Neuronal stem cell (in vitro differentiated cells): ENCODE measurements around the gene RANBP3.
A peak's percentile ranks its signal among the peaks of the same experiment; 100 is the strongest.

ENCODE experiments used
- DNase-seq: peaks from one replicate; pipeline ENCODE4 v3.0.0-alpha.2; 2013; ENCODE audit warnings: low spot score
- H2AFZ ChIP-seq: one replicate; pipeline ENCODE4 v1.6.1; 2013; ENCODE audit warnings: mild to moderate bottlenecking, low read length, inconsistent platforms
- H2AK5ac ChIP-seq: 2 replicates; pipeline ENCODE4 v1.6.1; 2013; ENCODE audit warnings: low read depth, mild to moderate bottlenecking, inconsistent platforms, low read length, moderate library complexity, mixed read lengths
- H2BK120ac ChIP-seq: 2 replicates; pipeline ENCODE4 v1.6.1; 2013; ENCODE audit warnings: low read depth, mild to moderate bottlenecking, inconsistent platforms, low read length, moderate library complexity, mixed read lengths
- H2BK12ac ChIP-seq: one replicate; pipeline ENCODE4 v1.6.1; 2013; ENCODE audit warnings: low read length, inconsistent platforms
- H2BK15ac ChIP-seq: 2 replicates; pipeline ENCODE4 v1.6.1; 2013; ENCODE audit warnings: mild to moderate bottlenecking, low read length, inconsistent platforms, mixed read lengths
- H2BK5ac ChIP-seq: one replicate; pipeline ENCODE4 v1.6.1; 2013; ENCODE audit warnings: inconsistent platforms, mild to moderate bottlenecking, low read length, moderate library complexity
- H3K14ac ChIP-seq: one replicate; pipeline ENCODE4 v1.6.1; 2013; ENCODE audit warnings: low read length, inconsistent platforms
- H3K18ac ChIP-seq: 2 replicates; pipeline ENCODE4 v1.6.1; 2013; ENCODE audit warnings: low read length, inconsistent platforms
- H3K23ac ChIP-seq: 2 replicates; pipeline ENCODE4 v1.6.1; 2013; ENCODE audit warnings: low read depth, mild to moderate bottlenecking, mixed read lengths, low read length, inconsistent platforms; ENCODE audit not compliant: poor library complexity
- H3K27ac ChIP-seq: replicated peaks from 3 replicates; pipeline ENCODE4 v1.5.1; 2013; ENCODE audit warnings: low read length, inconsistent platforms
- H3K27me3 ChIP-seq, 3 experiments: 2 replicates each; pipeline ENCODE4 v1.6.1; 2013; ENCODE audit warnings: low read length in 3 of 3, mild to moderate bottlenecking in 2 of 3, inconsistent platforms in 1 of 3, low read depth in 1 of 3, mixed read lengths in 1 of 3, moderate library complexity in 1 of 3; ENCODE audit not compliant: control insufficient read depth in 3 of 3, insufficient read depth in 3 of 3
- H3K36me3 ChIP-seq, 2 donors: replicated peaks in 1 of 2; 2 replicates each; pipeline ENCODE4 v1.6.1; 2013; ENCODE audit warnings: low read length in 2 of 2; ENCODE audit not compliant: control insufficient read depth in 2 of 2, insufficient read depth in 2 of 2
- H3K4ac ChIP-seq: 2 replicates; pipeline ENCODE4 v1.6.1; 2013; ENCODE audit warnings: inconsistent platforms, mild to moderate bottlenecking, low read length, moderate library complexity
- H3K4me1 ChIP-seq, 2 donors: 1 replicate in 1 of 2; 2 replicates in 1 of 2; pipeline ENCODE4 v1.6.1; 2013; ENCODE audit warnings: low read length in 2 of 2, low read depth in 1 of 2; ENCODE audit not compliant: control insufficient read depth in 2 of 2, insufficient read depth in 1 of 2
- H3K4me2 ChIP-seq: one replicate; pipeline ENCODE4 v1.6.1; 2013; ENCODE audit warnings: mild to moderate bottlenecking, low read length, inconsistent platforms; ENCODE audit not compliant: insufficient read depth, poor library complexity, severe bottlenecking
- H3K4me3 ChIP-seq, 2 donors: 2 replicates each; pipeline ENCODE4 v1.5.1; 2013; ENCODE audit warnings: low read length in 2 of 2, mild to moderate bottlenecking in 2 of 2, inconsistent platforms in 1 of 2, moderate library complexity in 1 of 2
- H3K79me1 ChIP-seq: one replicate; pipeline ENCODE4 v1.6.1; 2013; ENCODE audit warnings: low read depth, mild to moderate bottlenecking, inconsistent platforms, low read length, moderate library complexity
- H3K9ac ChIP-seq: one replicate; pipeline ENCODE4 v1.6.1; 2013; ENCODE audit warnings: mild to moderate bottlenecking, low read depth, low read length, inconsistent platforms; ENCODE audit not compliant: poor library complexity
- H3K9me3 ChIP-seq, 2 donors: replicated peaks in 1 of 2; 2 replicates each; pipeline versions ENCODE3 to v1.6.1; 2013; ENCODE audit warnings: low read length in 2 of 2, mild to moderate bottlenecking in 2 of 2, inconsistent platforms in 1 of 2, low read depth in 1 of 2, mixed read lengths in 1 of 2, moderate library complexity in 1 of 2; ENCODE audit not compliant: control insufficient read depth in 2 of 2, insufficient read depth in 1 of 2
- H4K8ac ChIP-seq: one replicate; pipeline ENCODE4 v1.6.1; 2013; ENCODE audit warnings: low read depth, mild to moderate bottlenecking, inconsistent platforms, low read length, moderate library complexity
- H4K91ac ChIP-seq: one replicate; pipeline ENCODE4 v1.6.1; 2013; ENCODE audit warnings: low read length, low read depth, mild to moderate bottlenecking, inconsistent platforms; ENCODE audit not compliant: poor library complexity
- WGBS, 2 donors: extraction: QIAGEN DNeasy Blood & Tissue Kit; methylation state at CpG; one replicate each; pipeline ENCODE4 v1.1.7; 2013; ENCODE audit warnings: missing lambda C conversion rate in 2 of 2, mixed read lengths in 1 of 2; ENCODE audit not compliant: insufficient read length in 2 of 2, insufficient replicate concordance in 1 of 2; ENCODE audit errors: extremely low coverage in 2 of 2; 5-methylcytosine and 5-hydroxymethylcytosine counted together

Gene RANBP3

DNA sequence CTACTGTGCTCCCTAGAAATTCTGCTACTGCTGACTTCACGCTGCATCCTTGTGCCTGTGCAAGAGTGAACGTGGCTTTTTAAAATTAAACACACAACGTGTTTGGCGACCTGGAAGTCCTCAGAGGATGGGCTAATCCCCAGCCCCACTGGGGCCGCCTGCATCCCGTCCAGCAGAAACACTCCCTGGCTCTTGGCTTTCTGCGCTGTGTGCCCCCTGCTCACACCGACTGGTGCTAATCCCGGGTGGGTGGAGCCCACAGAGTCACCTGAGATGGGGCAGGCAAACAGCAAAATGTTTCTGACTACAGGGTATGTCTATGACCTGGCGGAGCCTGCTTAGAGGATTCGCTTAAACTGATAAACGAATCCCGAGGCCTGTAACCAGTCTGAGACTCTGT is 48.8 kb downstream of the RANBP3 start:
- no CpG with 5 or more reads among the region's 13 CpGs for WGBS, 2 donors
- H3K4me2 ChIP-seq = peak overlapping the region; percentile 4
- H2BK5ac ChIP-seq = no peak overlapping the region
- no peak for DNase-seq
- no peaks in the 10 kb centered on the region for H3K27me3 ChIP-seq
- no peaks in the 10 kb centered on the region for H3K4me1 ChIP-seq
- H2AFZ ChIP-seq = no peak overlapping the region
- no peak overlapping the region for H4K91ac ChIP-seq
- peak overlapping the region; percentile 25 for H3K23ac ChIP-seq
- no peak overlapping the region for H3K14ac ChIP-seq
- H3K9ac ChIP-seq = no peak overlapping the region
- H2BK12ac ChIP-seq = no peak overlapping the region
- H2AK5ac ChIP-seq = no peak overlapping the region
- no peak overlapping the region for H3K27ac ChIP-seq
- no peak overlapping the region for H2BK120ac ChIP-seq
- H3K4me3 ChIP-seq = no peak overlapping the region
- H3K9me3 ChIP-seq = peaks cover 0 to 2% of the 10 kb centered on the region in 2 donors
- H4K8ac ChIP-seq = no peak overlapping the region
- peaks cover 71 to 100% of the 10 kb centered on the region in 2 donors for H3K36me3 ChIP-seq
- no peak overlapping the region for H2BK15ac ChIP-seq
- peaks cover 10% of the 10 kb centered on the region for H3K79me1 ChIP-seq
- no peak overlapping the region for H3K18ac ChIP-seq
- H3K4ac ChIP-seq = no peak overlapping the region

DNA sequence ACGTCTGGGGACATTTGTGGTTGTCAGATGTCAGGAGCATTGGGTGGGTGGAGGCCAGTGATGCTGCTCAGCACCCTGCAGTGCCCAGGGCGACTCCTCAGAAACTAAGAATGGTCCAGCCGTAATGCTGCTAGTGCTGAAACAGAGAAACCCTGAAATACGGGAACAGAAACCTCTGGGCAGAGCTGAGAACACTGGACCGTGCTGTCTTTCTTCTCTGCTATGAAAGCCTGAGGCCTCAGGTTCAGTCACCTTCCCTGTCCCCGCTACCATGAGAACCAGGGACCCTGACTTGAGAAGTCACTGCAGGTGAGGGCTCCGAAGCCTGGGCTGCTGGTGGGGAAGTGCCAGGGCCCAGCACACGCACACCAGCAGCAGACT is 50.5 kb downstream of the RANBP3 start:
- no peak overlapping the region for H2AK5ac ChIP-seq
- H2BK5ac ChIP-seq = no peak overlapping the region
- H3K14ac ChIP-seq = no peak overlapping the region
- peaks cover 78 to 99% of the 10 kb centered on the region in 2 donors for H3K36me3 ChIP-seq
- H3K4me3 ChIP-seq = peak overlapping the region in 1 of 2 donors; percentile 49
- H3K4ac ChIP-seq = no peak overlapping the region
- H3K18ac ChIP-seq = no peak overlapping the region
- WGBS, 2 donors = no CpG with 5 or more reads among the region's 8 CpGs
- DNase-seq = no peak
- no peak overlapping the region for H3K9ac ChIP-seq
- no peak overlapping the region for H3K27ac ChIP-seq
- no peak overlapping the region for H2BK15ac ChIP-seq
- no peak overlapping the region for H4K8ac ChIP-seq
- H3K4me2 ChIP-seq = no peak overlapping the region
- no peak overlapping the region for H2BK120ac ChIP-seq
- H3K23ac ChIP-seq = no peak overlapping the region
- H2BK12ac ChIP-seq = no peak overlapping the region
- H4K91ac ChIP-seq = no peak overlapping the region
- H3K27me3 ChIP-seq = no peaks in the 10 kb centered on the region
- H2AFZ ChIP-seq = no peak overlapping the region
- H3K79me1 ChIP-seq = peaks cover 4% of the 10 kb centered on the region
- no peaks in the 10 kb centered on the region for H3K9me3 ChIP-seq
- H3K4me1 ChIP-seq = no peaks in the 10 kb centered on the region

DNA sequence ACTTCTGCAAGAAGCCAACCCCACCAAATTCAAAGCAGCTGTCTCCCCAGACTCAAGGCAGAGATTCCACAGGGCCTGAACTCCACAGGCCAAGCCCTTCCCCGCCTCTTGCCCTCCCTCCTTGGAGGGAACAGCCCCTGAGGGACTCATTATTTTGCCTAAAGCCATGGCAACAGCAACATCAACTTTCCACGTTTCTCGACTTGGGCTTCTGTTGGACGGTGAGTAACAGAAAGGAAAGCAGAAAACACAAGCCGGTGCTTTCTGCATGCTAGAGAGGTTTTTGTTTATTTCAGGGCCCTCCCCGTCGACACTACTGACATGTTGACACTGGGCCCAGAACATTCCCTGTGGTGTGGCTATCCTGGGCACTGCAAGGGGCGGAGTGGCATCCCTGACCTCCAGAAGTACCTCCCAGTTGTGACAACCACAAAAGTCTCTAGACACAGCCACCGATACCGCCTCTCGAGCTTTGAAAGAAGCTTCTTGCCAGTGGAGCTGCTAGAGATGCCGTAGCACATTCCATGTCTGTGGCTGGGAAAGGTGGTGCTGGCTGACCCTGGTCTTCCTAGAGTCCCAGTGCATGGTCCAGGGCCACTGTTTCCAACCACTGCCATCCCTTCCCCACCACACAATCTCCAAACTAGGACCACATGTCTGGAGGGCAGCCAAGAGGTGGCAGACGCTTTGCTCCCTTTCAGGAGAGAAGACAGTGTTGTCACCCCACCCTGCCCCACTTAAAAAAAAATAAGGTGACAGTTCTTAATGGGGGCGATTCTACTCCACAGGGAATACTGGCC is 51.1 kb downstream of the RANBP3 start:
- Histone ChIP-seq H3K4me3 (no peak overlapping the region), H3K4me1 (no peaks in the 10 kb centered on the region), H3K36me3 (peaks cover 83 to 99% of the 10 kb centered on the region in 2 donors), H2BK120ac (no peak overlapping the region), H3K9me3 (no peaks in the 10 kb centered on the region), H2BK15ac (no peak overlapping the region), H3K4me2 (no peak overlapping the region), H3K14ac (no peak overlapping the region), H2BK5ac (no peak overlapping the region), H4K91ac (no peak overlapping the region), H3K79me1 (peaks cover 4% of the 10 kb centered on the region), H3K4ac (no peak overlapping the region), H3K9ac (no peak overlapping the region), H2AFZ (no peak overlapping the region), H3K27me3 (no peaks in the 10 kb centered on the region), H3K18ac (no peak overlapping the region), H3K27ac (no peak overlapping the region), H3K23ac (no peak overlapping the region), H2AK5ac (no peak overlapping the region), H4K8ac (no peak overlapping the region), H2BK12ac (no peak overlapping the region)
- no CpG with 5 or more reads among the region's 14 CpGs for WGBS, 2 donors
- no peak for DNase-seq

DNA sequence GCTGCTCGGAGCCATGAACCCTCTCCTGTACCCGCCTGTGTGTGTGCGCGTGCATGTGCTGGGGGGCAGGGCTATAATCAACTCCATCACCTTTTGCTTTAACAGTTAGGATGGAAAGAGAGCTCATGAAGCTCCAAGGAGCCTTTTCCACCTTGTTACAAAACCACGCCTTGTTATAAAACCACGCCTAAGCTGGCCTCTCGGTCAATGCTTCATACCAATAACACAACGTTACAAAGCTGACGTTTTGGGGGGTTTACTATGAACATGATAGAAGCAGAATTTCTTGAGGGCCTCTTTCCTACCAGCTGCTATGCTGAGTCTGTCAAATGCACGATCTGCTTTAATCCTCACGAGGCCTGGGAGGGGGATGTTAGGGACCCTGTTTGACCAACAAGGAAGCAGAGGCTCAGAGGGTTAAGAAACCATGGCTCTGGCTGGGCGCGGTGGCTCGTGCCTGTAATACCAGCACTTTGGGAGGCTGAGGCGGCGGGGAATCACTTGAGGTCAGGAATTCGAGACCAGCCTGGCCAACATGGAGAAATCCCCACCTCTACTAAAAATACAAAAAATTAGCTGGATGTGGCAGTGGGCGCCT is 52.0 kb downstream of the RANBP3 start:
- H3K27me3 ChIP-seq = no peaks in the 10 kb centered on the region
- no peak overlapping the region for H3K4ac ChIP-seq
- no peaks in the 10 kb centered on the region for H3K9me3 ChIP-seq
- H3K14ac ChIP-seq = peak overlapping the region; percentile 32
- H3K36me3 ChIP-seq = peaks cover 85 to 99% of the 10 kb centered on the region in 2 donors
- H3K4me2 ChIP-seq = no peak overlapping the region
- no peak overlapping the region for H2AFZ ChIP-seq
- DNase-seq = no peak
- no peak overlapping the region for H4K8ac ChIP-seq
- no peak overlapping the region for H2BK5ac ChIP-seq
- H2AK5ac ChIP-seq = no peak overlapping the region
- no peak overlapping the region for H3K9ac ChIP-seq
- no peak overlapping the region for H2BK12ac ChIP-seq
- peaks cover 4% of the 10 kb centered on the region for H3K79me1 ChIP-seq
- H2BK15ac ChIP-seq = no peak overlapping the region
- no peak overlapping the region for H3K27ac ChIP-seq
- no peak overlapping the region for H4K91ac ChIP-seq
- H3K23ac ChIP-seq = no peak overlapping the region
- no peaks in the 10 kb centered on the region for H3K4me1 ChIP-seq
- no peak overlapping the region for H3K18ac ChIP-seq
- no CpG with 5 or more reads among the region's 18 CpGs for WGBS, 2 donors
- H3K4me3 ChIP-seq = no peak overlapping the region
- no peak overlapping the region for H2BK120ac ChIP-seq
